ENCODE measurements around the gene TSNAXIP1.

TSNAXIP1 gene

GRCh38 chr16:67800338-67800926 is 6.3 kb upstream of the TSNAXIP1 start:
- no peak for DNase-seq (ENCODE audit: low spot score)
- no peak for TF ChIP-seq CTCF (IDR thresholded peaks at IDR 0.05; ENCODE audit: borderline replicate concordance, control extremely low read depth, extremely low read depth, insufficient read depth, missing control alignments)
- in situ Hi-C loops (cut with MboI; ENCODE audit: low sequenced_read_pairs, unreplicated experiment), result loop anchor here (25.0 kb wide), 1 partner anchor 263 kb away; the partner anchor contains the start of gene RIPOR1

- DNase-seq (ENCODE audit: low spot score), result no peak
- in situ Hi-C loops (cut with MboI; ENCODE audit: low sequenced_read_pairs, unreplicated experiment), result loop anchor here (25.0 kb wide), 1 partner anchor 264 kb away; the partner anchor contains the start of gene RIPOR1
Measured at GRCh38 chr16:67801241-67801640, 5.4 kb upstream of the TSNAXIP1 start.

GRCh38 chr16:67801883-67802282 is 4.8 kb upstream of the TSNAXIP1 start:
- in situ Hi-C loops (cut with MboI; ENCODE audit: low sequenced_read_pairs, unreplicated experiment), result loop anchor here (25.0 kb wide), 1 partner anchor 265 kb away; the partner anchor contains the start of gene RIPOR1

More at GRCh38 chr16:67801241-67801640, 5.4 kb upstream of the TSNAXIP1 start:
- TF ChIP-seq CTCF (IDR thresholded peaks at IDR 0.05; ENCODE audit: borderline replicate concordance, control extremely low read depth, extremely low read depth, insufficient read depth, missing control alignments), result no peak

GRCh38 chr16:67803894-67804293 is 2.8 kb upstream of the TSNAXIP1 start:
- DNase-seq (ENCODE audit: low spot score), result no peak
- in situ Hi-C loops (cut with MboI; ENCODE audit: low sequenced_read_pairs, unreplicated experiment), result loop anchor here (25.0 kb wide), 1 partner anchor 267 kb away; the partner anchor contains the start of gene RIPOR1
- no peak for TF ChIP-seq CTCF (IDR thresholded peaks at IDR 0.05; ENCODE audit: borderline replicate concordance, control extremely low read depth, extremely low read depth, insufficient read depth, missing control alignments)

More at GRCh38 chr16:67801883-67802282, 4.8 kb upstream of the TSNAXIP1 start:
- no peak for TF ChIP-seq CTCF (IDR thresholded peaks at IDR 0.05; ENCODE audit: borderline replicate concordance, control extremely low read depth, extremely low read depth, insufficient read depth, missing control alignments)
- no peak for DNase-seq (ENCODE audit: low spot score)

- no peak for TF ChIP-seq CTCF (IDR thresholded peaks at IDR 0.05; ENCODE audit: borderline replicate concordance, control extremely low read depth, extremely low read depth, insufficient read depth, missing control alignments)
- in situ Hi-C loops (cut with MboI; ENCODE audit: low sequenced_read_pairs, unreplicated experiment), result loop anchor here (25.0 kb wide), 1 partner anchor 268 kb away; the partner anchor contains the start of gene RIPOR1
- no peak for DNase-seq (ENCODE audit: low spot score)
Measured at GRCh38 chr16:67804853-67805542, 1.7 kb upstream of the TSNAXIP1 start.

GRCh38 chr16:67805718-67806427 is 816 bp upstream of the TSNAXIP1 start:
- no peak for TF ChIP-seq CTCF (IDR thresholded peaks at IDR 0.05; ENCODE audit: borderline replicate concordance, control extremely low read depth, extremely low read depth, insufficient read depth, missing control alignments)
- in situ Hi-C loops (cut with MboI; ENCODE audit: low sequenced_read_pairs, unreplicated experiment), result loop anchor here (25.0 kb wide), 1 partner anchor 269 kb away; the partner anchor contains the start of gene RIPOR1
- no peak for DNase-seq (ENCODE audit: low spot score)
